Ammon's horn (tissue), 1 donor: ENCODE measurements around the gene ASIC3.
"Not testable (repeated sequence)": the region's sequence is repeated elsewhere in the genome, so short reads cannot be mapped to it uniquely, and the experiment has no call there.

Experiments
- DNase-seq: peaks from one replicate; pipeline ENCODE4 v3.0.0-alpha.2; 2016; ENCODE audit warnings: low spot score

The ASIC3 gene

GRCh38 chr7:151032936-151033863, 15.1 kb upstream of the ASIC3 start:
- no peak for DNase-seq

GRCh38 chr7:151033864-151034249, 14.5 kb upstream of the ASIC3 start:
- DNase-seq: no peak

- no peak for DNase-seq
Measured at GRCh38 chr7:151034312-151035025, 13.9 kb upstream of the ASIC3 start.

GRCh38 chr7:151035026-151035717, 13.2 kb upstream of the ASIC3 start:
- DNase-seq: peak; percentile 81

GRCh38 chr7:151035902-151036301, 12.4 kb upstream of the ASIC3 start:
- no peak for DNase-seq

GRCh38 chr7:151038951-151039849, 9.1 kb upstream of the ASIC3 start:
- no peak for DNase-seq

GRCh38 chr7:151039850-151040548, 8.3 kb upstream of the ASIC3 start:
- no peak for DNase-seq

- no peak for DNase-seq
Measured at GRCh38 chr7:151040616-151041375, 7.5 kb upstream of the ASIC3 start.

- not testable (repeated sequence) for DNase-seq
Measured at GRCh38 chr7:151043449-151043848, 4.9 kb upstream of the ASIC3 start.

- DNase-seq: no peak
Measured at GRCh38 chr7:151043959-151044358, 4.4 kb upstream of the ASIC3 start.

- DNase-seq: no peak
Measured at GRCh38 chr7:151045262-151045661, 3.1 kb upstream of the ASIC3 start.

- DNase-seq: no peak
Measured at GRCh38 chr7:151045967-151046366, 2.4 kb upstream of the ASIC3 start.

GRCh38 chr7:151046603-151047573, 1.4 kb upstream of the ASIC3 start:
- peak; percentile 77 for DNase-seq

- DNase-seq: no peak
Measured at GRCh38 chr7:151048911-151049463, 656 bp downstream of the ASIC3 start.

GRCh38 chr7:151051108-151051507, 2.8 kb downstream of the ASIC3 start:
- DNase-seq: peak; percentile 40

- no peak for DNase-seq
Measured at GRCh38 chr7:151053096-151053495, 4.8 kb downstream of the ASIC3 start.

GRCh38 chr7:151053751-151054150, 5.4 kb downstream of the ASIC3 start:
- DNase-seq: no peak

GRCh38 chr7:151056283-151056665, 7.9 kb downstream of the ASIC3 start:
- DNase-seq: no peak
